ENCODE results near the gene ANGPTL4.

DNA sequence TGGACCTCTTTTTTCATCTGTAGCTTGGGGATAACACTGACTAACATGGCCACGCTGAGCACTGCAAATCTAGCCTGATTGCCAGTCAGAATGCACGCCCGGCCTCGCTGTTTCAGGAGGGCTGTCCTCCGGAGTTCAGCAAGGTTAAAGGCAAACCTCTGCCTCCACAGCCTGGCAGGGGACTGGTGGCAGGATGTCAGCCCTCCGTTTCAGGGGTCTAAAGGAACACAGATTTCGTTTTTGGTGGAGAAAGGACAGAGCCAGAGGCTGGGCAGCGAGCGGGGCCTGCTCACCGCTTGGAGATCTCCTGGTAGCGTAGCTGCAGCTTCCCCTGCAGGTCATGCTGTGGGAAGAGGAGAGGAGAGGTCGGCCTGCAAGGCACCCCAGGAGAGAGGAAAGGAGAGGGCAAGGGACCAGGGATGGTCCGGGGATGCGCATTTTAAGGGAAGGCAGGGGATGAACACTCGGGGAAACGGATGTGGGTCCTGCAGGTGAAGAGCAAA is 43.3 kb upstream of the ANGPTL4 start:
- TF ChIP-seq, protein P1, sequence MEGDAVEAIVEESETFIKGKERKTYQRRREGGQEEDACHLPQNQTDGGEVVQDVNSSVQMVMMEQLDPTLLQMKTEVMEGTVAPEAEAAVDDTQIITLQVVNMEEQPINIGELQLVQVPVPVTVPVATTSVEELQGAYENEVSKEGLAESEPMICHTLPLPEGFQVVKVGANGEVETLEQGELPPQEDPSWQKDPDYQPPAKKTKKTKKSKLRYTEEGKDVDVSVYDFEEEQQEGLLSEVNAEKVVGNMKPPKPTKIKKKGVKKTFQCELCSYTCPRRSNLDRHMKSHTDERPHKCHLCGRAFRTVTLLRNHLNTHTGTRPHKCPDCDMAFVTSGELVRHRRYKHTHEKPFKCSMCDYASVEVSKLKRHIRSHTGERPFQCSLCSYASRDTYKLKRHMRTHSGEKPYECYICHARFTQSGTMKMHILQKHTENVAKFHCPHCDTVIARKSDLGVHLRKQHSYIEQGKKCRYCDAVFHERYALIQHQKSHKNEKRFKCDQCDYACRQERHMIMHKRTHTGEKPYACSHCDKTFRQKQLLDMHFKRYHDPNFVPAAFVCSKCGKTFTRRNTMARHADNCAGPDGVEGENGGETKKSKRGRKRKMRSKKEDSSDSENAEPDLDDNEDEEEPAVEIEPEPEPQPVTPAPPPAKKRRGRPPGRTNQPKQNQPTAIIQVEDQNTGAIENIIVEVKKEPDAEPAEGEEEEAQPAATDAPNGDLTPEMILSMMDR (IDR thresholded peaks at IDR 0.05), result no peak
- TF ChIP-seq POLR2A (IDR thresholded peaks at IDR 0.05) (no peak), POLR2AphosphoS5 (IDR thresholded peaks at IDR 0.05) (no peak)

All from breast epithelium (tissue), 3 donors.